ENCODE results near the gene PI4KB. TPM values are rescaled to one million over a fixed set of nuclear protein-coding genes. Genes with fewer than 3 reads are reported as not detected.

Gene PI4KB
- polyA plus RNA-seq, 1 donor: 51.9 TPM

GRCh38 chr1:151346082-151346768 is 19.0 kb upstream of the PI4KB start:
- H3K27ac ChIP-seq (ENCODE audit: low read length): peak overlapping the region; percentile 97
- peaks cover 9% of the 10 kb centered on the region for H3K4me1 ChIP-seq (ENCODE audit: control insufficient read depth, insufficient read depth, low read length)
- H3K9me3 ChIP-seq (ENCODE audit: control insufficient read depth, low read depth, low read length): no peaks in the 10 kb centered on the region
- peaks cover 35% of the 10 kb centered on the region for H3K36me3 ChIP-seq (ENCODE audit: control insufficient read depth, insufficient read depth, low read length)
- no CpG with 5 or more reads among the region's 7 CpGs for WGBS (ENCODE audit: insufficient coverage, low lambda C conversion rate)
- H3K27me3 ChIP-seq (ENCODE audit: control insufficient read depth, insufficient read depth, low read length): no peaks in the 10 kb centered on the region
- H3K4me3 ChIP-seq (ENCODE audit: low read length): peak overlapping the region; percentile 76
- DNase-seq: no peak

- Histone ChIP-seq H3K4me3 (ENCODE audit: low read length) (no peak overlapping the region), H3K27me3 (ENCODE audit: control insufficient read depth, insufficient read depth, low read length) (no peaks in the 10 kb centered on the region), H3K4me1 (ENCODE audit: control insufficient read depth, insufficient read depth, low read length) (peaks cover 9% of the 10 kb centered on the region), H3K36me3 (ENCODE audit: control insufficient read depth, insufficient read depth, low read length) (peaks cover 35% of the 10 kb centered on the region), H3K9me3 (ENCODE audit: control insufficient read depth, low read depth, low read length) (no peaks in the 10 kb centered on the region), H3K27ac (ENCODE audit: low read length) (no peak overlapping the region)
- WGBS (ENCODE audit: insufficient coverage, low lambda C conversion rate): 100% methylated on average over 1 of the region's 6 CpGs
- no peak for DNase-seq
These were observed 17.1 kb upstream of the PI4KB start for GRCh38 chr1:151344291-151344690.

- no peaks in the 10 kb centered on the region for H3K9me3 ChIP-seq (ENCODE audit: control insufficient read depth, low read depth, low read length)
- WGBS (ENCODE audit: insufficient coverage, low lambda C conversion rate): no CpG with 5 or more reads among the region's 9 CpGs
- no peak overlapping the region for H3K4me3 ChIP-seq (ENCODE audit: low read length)
- H3K27ac ChIP-seq (ENCODE audit: low read length): no peak overlapping the region
- H3K4me1 ChIP-seq (ENCODE audit: control insufficient read depth, insufficient read depth, low read length): peaks cover 9% of the 10 kb centered on the region
- H3K27me3 ChIP-seq (ENCODE audit: control insufficient read depth, insufficient read depth, low read length): no peaks in the 10 kb centered on the region
- no peak for DNase-seq
- H3K36me3 ChIP-seq (ENCODE audit: control insufficient read depth, insufficient read depth, low read length): peaks cover 35% of the 10 kb centered on the region
These were observed 16.4 kb upstream of the PI4KB start for GRCh38 chr1:151343587-151343986.

GRCh38 chr1:151342569-151342968 is 15.4 kb upstream of the PI4KB start:
- Histone ChIP-seq H3K4me1 (ENCODE audit: control insufficient read depth, insufficient read depth, low read length) (peaks cover 6% of the 10 kb centered on the region), H3K9me3 (ENCODE audit: control insufficient read depth, low read depth, low read length) (no peaks in the 10 kb centered on the region), H3K27me3 (ENCODE audit: control insufficient read depth, insufficient read depth, low read length) (no peaks in the 10 kb centered on the region), H3K36me3 (ENCODE audit: control insufficient read depth, insufficient read depth, low read length) (peaks cover 35% of the 10 kb centered on the region), H3K27ac (ENCODE audit: low read length) (no peak overlapping the region), H3K4me3 (ENCODE audit: low read length) (no peak overlapping the region)
- no CpG with 5 or more reads among the region's 6 CpGs for WGBS (ENCODE audit: insufficient coverage, low lambda C conversion rate)
- no peak for DNase-seq

- Histone ChIP-seq H3K9me3 (ENCODE audit: control insufficient read depth, low read depth, low read length) (no peaks in the 10 kb centered on the region), H3K36me3 (ENCODE audit: control insufficient read depth, insufficient read depth, low read length) (peaks cover 35% of the 10 kb centered on the region), H3K4me1 (ENCODE audit: control insufficient read depth, insufficient read depth, low read length) (peaks cover 5% of the 10 kb centered on the region), H3K27ac (ENCODE audit: low read length) (no peak overlapping the region), H3K27me3 (ENCODE audit: control insufficient read depth, insufficient read depth, low read length) (no peaks in the 10 kb centered on the region), H3K4me3 (ENCODE audit: low read length) (no peak overlapping the region)
- WGBS (ENCODE audit: insufficient coverage, low lambda C conversion rate): no CpG with 5 or more reads among the region's 2 CpGs
- no peak for DNase-seq
These were observed 14.8 kb upstream of the PI4KB start for GRCh38 chr1:151342021-151342420.

- no CpG with 5 or more reads among the region's 7 CpGs for WGBS (ENCODE audit: insufficient coverage, low lambda C conversion rate)
These were observed 13.9 kb upstream of the PI4KB start for GRCh38 chr1:151340870-151341754.

GRCh38 chr1:151336556-151336955 is 9.3 kb upstream of the PI4KB start:
- DNase-seq: no peak
- H3K27ac ChIP-seq (ENCODE audit: low read length): no peak overlapping the region
- H3K4me3 ChIP-seq (ENCODE audit: low read length): no peak overlapping the region
- WGBS (ENCODE audit: insufficient coverage, low lambda C conversion rate): 100% methylated on average over 2 of the region's 3 CpGs
- peaks cover 3% of the 10 kb centered on the region for H3K36me3 ChIP-seq (ENCODE audit: control insufficient read depth, insufficient read depth, low read length)
- H3K4me1 ChIP-seq (ENCODE audit: control insufficient read depth, insufficient read depth, low read length): no peaks in the 10 kb centered on the region
- no peaks in the 10 kb centered on the region for H3K9me3 ChIP-seq (ENCODE audit: control insufficient read depth, low read depth, low read length)
- no peaks in the 10 kb centered on the region for H3K27me3 ChIP-seq (ENCODE audit: control insufficient read depth, insufficient read depth, low read length)

More at GRCh38 chr1:151340870-151341754, 13.9 kb upstream of the PI4KB start:
- no peak overlapping the region for H3K27ac ChIP-seq (ENCODE audit: low read length)
- peaks cover 35% of the 10 kb centered on the region for H3K36me3 ChIP-seq (ENCODE audit: control insufficient read depth, insufficient read depth, low read length)
- no peaks in the 10 kb centered on the region for H3K27me3 ChIP-seq (ENCODE audit: control insufficient read depth, insufficient read depth, low read length)
- peak; percentile 66 to 74 for DNase-seq
- H3K4me3 ChIP-seq (ENCODE audit: low read length): no peak overlapping the region
- H3K9me3 ChIP-seq (ENCODE audit: control insufficient read depth, low read depth, low read length): no peaks in the 10 kb centered on the region
- peaks cover 5% of the 10 kb centered on the region for H3K4me1 ChIP-seq (ENCODE audit: control insufficient read depth, insufficient read depth, low read length)

GRCh38 chr1:151334822-151335221 is 7.6 kb upstream of the PI4KB start:
- no peaks in the 10 kb centered on the region for H3K27me3 ChIP-seq (ENCODE audit: control insufficient read depth, insufficient read depth, low read length)
- 100% methylated on average over 1 of the region's 5 CpGs for WGBS (ENCODE audit: insufficient coverage, low lambda C conversion rate)
- H3K27ac ChIP-seq (ENCODE audit: low read length): no peak overlapping the region
- no peak for DNase-seq
- no peak overlapping the region for H3K4me3 ChIP-seq (ENCODE audit: low read length)
- H3K36me3 ChIP-seq (ENCODE audit: control insufficient read depth, insufficient read depth, low read length): no peaks in the 10 kb centered on the region
- no peaks in the 10 kb centered on the region for H3K4me1 ChIP-seq (ENCODE audit: control insufficient read depth, insufficient read depth, low read length)
- H3K9me3 ChIP-seq (ENCODE audit: control insufficient read depth, low read depth, low read length): no peaks in the 10 kb centered on the region

- Histone ChIP-seq H3K4me1 (ENCODE audit: control insufficient read depth, insufficient read depth, low read length) (peaks cover 4% of the 10 kb centered on the region), H3K4me3 (ENCODE audit: low read length) (peak overlapping the region; percentile 66), H3K27me3 (ENCODE audit: control insufficient read depth, insufficient read depth, low read length) (no peaks in the 10 kb centered on the region), H3K9me3 (ENCODE audit: control insufficient read depth, low read depth, low read length) (no peaks in the 10 kb centered on the region), H3K36me3 (ENCODE audit: control insufficient read depth, insufficient read depth, low read length) (peaks cover 18% of the 10 kb centered on the region), H3K27ac (ENCODE audit: low read length) (peak overlapping the region; percentile 94)
- WGBS (ENCODE audit: insufficient coverage, low lambda C conversion rate): 43% methylated on average over 2 of the region's 34 CpGs
- DNase-seq: no peak
These were observed 873 bp upstream of the PI4KB start for GRCh38 chr1:151327903-151328674.

GRCh38 chr1:151326619-151327222 is 495 bp downstream of the PI4KB start:
- WGBS (ENCODE audit: insufficient coverage, low lambda C conversion rate): 0% methylated on average over 1 of the region's 12 CpGs
- Histone ChIP-seq H3K36me3 (ENCODE audit: control insufficient read depth, insufficient read depth, low read length) (peaks cover 28% of the 10 kb centered on the region), H3K4me1 (ENCODE audit: control insufficient read depth, insufficient read depth, low read length) (peaks cover 4% of the 10 kb centered on the region), H3K9me3 (ENCODE audit: control insufficient read depth, low read depth, low read length) (no peaks in the 10 kb centered on the region), H3K4me3 (ENCODE audit: low read length) (peak overlapping the region; percentile 66), H3K27ac (ENCODE audit: low read length) (peak overlapping the region; percentile 94), H3K27me3 (ENCODE audit: control insufficient read depth, insufficient read depth, low read length) (no peaks in the 10 kb centered on the region)
- DNase-seq: peak; percentile 38 to 42

Data from large intestine (tissue), 3 donors.